HG02588 (cell line): Measurements from ENCODE around the gene MYLK.

Source experiments
- ATAC-seq: cut with Tn5 transposase; IDR thresholded peaks from one replicate; pipeline ENCODE4 v1.9.1; 2021; ENCODE audit warnings: mild to moderate bottlenecking, moderate library complexity; ENCODE audit not compliant: unreplicated experiment

Gene MYLK

DNA sequence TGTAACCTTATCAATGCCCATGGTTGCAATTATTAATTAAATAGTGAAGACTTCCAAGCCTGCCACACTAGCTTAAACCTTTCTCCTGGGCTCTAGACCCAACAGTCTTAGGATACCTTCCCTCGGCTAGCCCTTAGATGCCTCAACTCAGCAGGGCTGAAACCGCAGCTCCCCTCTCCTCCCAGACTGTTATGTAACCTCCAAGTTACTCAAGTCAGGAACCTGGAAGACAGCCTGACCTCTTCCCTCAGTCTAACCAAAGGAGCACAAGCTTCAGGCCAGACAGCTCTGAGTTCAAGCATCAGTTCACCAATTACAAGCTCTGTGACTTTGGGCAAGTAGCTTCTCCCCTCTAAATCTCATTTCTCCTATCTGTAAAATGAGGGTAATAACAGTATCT, 228.7 kb downstream of the MYLK start:
- ATAC-seq, result no peak

- ATAC-seq, result no peak
Measured at GRCh38 chr3:123653221-123653682, 230.9 kb downstream of the MYLK start.

DNA sequence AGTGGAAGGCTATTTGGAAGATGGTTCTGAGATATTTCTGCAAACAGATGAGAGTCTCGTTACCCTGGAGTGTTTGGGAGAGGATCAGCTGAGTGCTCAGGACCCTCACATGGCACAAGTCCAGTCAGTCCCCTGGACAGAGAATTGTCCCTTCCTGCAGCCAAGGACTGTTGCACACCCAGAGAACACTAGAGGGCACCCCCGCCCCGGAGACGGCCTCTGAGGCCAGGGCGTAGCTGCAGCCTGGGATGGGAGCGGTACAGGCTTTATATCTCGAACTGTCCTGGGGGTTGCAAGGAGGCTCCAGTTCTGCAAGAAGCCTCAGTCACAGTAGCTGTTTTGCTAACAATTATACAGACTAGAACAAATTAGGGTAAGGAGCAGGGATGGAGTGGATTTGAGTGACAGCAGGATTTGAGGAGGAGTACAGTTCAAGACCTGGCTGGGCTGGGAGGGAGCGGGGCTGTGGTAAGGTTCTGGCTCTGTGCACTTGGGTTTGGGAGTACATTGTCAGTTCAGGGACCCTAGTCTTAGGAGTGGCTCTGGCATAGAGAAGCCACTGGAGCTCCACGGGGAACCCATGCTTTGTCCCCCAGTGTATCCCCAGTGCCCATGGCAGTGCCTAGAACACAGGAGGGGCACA, 231.7 kb downstream of the MYLK start:
- no peak for ATAC-seq

DNA sequence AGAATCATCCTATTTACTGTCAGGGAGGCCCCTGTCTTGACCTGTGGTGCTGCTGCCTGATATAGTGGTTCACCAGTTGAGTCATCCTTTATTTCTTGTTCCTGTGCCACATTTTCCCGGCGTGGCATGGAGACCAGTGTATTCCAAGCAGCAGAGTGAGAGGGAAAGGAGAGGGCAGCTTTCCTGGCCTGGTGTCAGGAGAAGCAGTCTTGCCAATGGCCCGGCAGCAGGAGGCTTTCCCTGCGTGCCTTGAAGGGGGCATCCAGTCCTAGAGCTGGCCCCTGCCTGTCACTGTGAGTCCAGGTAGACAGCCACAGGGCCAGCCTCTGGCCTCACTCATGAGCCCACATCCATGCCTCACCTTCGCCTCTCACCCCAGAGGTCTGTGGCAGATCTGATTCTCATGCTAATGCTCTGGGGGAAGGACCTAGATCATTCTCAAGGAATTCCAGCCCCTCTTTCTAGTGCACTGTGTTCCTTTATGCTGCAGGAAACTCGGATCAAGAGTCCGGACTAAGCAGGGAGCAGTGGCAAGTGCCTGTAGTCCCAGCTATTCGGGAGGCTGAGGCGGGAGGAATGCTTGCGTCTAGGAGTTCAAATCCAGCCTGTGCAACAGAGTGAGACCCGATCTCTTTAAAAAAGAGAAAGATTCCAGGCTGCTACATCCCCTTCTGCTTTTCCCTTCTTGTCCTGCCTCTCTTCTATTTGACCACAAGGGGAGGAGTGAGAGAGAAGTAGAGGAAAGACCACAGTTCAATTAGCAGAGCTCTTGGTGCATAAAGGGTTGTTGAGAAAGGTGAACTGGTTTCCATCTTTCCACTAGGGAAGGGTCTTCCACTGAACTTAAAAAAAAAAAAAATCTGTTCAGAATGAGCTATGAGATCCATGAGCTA, 232.4 kb downstream of the MYLK start:
- no peak for ATAC-seq

GRCh38 chr3:123650101-123650500, 234.0 kb downstream of the MYLK start:
- no peak for ATAC-seq

DNA sequence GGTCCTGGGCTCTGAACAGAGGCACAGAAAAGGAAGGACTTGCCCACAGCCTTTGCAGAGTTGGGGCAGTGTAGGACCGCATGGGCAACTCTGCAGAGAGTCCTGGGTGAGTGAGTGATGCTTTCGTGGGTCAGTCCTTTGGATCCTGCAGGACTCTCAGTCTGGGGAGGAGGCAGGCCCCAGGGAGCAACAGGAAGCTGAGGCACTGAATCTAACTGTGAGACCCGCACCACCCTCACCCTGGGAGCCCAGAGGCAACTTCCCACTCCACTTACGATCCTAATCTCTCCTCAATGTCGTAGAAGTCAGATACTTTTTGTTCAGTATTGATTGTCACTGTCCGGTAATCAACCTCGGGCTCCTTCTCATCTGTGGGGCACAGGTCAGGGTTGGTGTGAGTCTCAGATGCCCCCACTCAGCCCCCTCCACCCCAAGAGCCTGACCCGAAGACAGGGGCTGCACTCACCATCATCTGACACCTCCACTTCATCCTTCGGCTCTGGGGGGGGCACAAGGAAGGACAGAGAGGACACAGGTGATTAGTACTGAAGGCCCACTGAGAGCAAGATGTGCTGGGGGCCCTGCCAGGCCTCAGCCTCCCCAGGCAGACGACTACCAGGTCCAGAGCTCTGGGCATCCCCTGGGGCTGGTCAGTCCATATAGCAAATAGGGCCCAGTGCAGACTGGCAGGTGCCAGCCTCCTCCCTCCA, 235.3 kb downstream of the MYLK start:
- ATAC-seq, result no peak

DNA sequence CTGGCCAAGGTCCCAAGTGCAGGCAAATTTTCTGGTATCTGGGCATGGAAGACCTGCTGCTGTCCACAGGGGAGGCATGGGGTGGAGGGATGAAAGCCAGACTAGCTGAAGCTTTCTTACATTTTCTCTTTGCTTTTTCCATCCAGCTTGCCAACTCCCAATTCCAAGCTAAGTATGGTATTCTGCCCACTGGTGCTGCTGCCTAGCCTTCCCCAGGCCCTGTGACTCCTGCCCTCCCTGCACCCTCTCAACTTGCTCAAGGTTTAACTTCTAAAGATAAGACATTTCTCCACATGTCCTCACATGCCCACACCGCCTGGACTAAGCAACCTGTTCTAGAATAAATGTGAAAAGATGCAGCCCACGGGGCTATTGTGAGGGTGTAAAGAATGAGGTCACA, 239.8 kb downstream of the MYLK start:
- ATAC-seq, result no peak

GRCh38 chr3:123642957-123643330, 241.2 kb downstream of the MYLK start:
- ATAC-seq, result no peak

- peak; percentile 76 for ATAC-seq
Measured at GRCh38 chr3:123642182-123642956, 241.8 kb downstream of the MYLK start.

- no peak for ATAC-seq
Measured at GRCh38 chr3:123641505-123641904, 242.6 kb downstream of the MYLK start.

DNA sequence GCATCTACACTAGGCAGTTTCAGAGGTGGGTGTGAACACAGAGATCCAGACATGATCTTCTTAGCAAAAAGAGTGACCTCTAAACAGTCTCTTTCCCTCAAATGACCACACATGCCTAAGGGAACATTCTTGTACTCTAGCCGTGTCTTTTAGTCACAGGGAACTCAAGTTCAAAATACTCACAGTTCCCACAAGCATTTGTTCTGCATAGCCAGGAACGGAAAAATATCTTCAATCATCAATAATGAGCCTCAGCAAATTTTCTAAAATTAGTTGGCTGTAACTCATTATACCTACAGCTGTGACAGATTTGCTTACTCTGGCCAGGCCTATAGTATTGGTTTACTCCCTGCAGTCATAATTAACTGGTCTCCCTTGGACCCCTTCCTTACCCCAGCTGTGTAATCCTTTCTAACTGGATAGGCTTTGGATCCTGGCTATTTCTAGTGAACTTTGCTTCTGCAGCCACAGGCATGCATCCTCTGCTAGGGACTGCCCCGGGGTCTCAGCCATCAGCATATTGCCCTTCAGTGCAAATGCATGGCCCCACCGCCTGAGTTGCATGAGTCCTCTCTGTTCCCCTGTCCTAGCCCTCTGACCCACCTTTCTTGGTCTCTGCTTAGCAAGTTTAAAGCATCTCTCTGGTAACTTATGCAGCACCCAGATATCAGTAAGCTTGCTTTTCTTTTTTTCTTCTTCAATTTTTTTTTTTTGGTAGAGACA, 243.2 kb downstream of the MYLK start:
- ATAC-seq, result no peak

GRCh38 chr3:123640311-123640710, 243.8 kb downstream of the MYLK start:
- ATAC-seq, result no peak

- ATAC-seq, result no peak
Measured at GRCh38 chr3:123638936-123639689, 245.0 kb downstream of the MYLK start.

DNA sequence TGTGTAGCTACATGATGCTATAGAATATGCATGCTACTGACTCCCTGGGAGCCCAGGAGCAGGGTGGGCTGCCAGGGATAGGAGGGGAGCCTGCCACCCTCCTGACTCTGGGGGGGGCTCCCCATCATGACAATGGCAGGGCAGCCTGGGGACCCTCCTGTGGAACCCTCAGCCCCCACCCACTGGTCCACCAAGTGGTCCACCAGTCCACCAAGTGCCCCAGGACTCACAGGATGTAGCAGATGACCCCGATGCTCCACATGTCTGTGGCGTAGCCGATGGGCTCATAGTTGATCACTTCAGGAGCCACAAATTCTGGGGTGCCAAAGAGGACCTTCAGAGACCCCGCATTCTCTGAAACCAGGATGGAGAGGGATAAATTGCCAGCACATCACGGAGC, 246.3 kb downstream of the MYLK start:
- ATAC-seq, result no peak

GRCh38 chr3:123637131-123637530, 247.0 kb downstream of the MYLK start:
- ATAC-seq, result no peak

- no peak for ATAC-seq
Measured at GRCh38 chr3:123636431-123636841, 247.7 kb downstream of the MYLK start.

DNA sequence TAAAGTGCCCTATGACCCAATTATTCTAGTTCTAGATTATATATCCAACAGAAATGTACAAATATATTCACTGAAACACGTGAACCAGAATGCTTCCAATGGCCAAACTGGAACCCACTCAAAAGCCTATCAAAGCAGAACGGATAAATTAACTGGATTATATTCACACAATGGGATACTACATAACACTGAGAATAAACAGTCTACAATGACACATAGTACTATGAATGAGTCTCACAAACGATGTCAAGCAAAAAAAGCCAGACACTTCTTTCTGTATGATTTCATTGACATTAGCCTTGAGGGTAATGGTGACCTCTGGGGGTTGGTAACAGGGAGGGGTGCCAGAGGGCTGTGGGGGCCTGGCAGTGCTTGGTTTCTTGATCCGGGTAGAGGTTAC, 248.4 kb downstream of the MYLK start:
- ATAC-seq, result no peak

- ATAC-seq, result no peak
Measured at GRCh38 chr3:123635217-123635616, 248.9 kb downstream of the MYLK start.
